Superior temporal gyrus (tissue), 1 donor: ENCODE data around the gene COQ8B.
A peak's percentile ranks its signal among the peaks of the same experiment; 100 is the strongest.

ENCODE experiments used
- DNase-seq: peaks from one replicate; pipeline ENCODE4 v3.0.0-alpha.2; 2016; ENCODE audit errors: extremely low spot score

Gene COQ8B

GRCh38 chr19:40691421-40692211, 25.1 kb downstream of the COQ8B start:
- no peak for DNase-seq

GRCh38 chr19:40690693-40691420, 25.8 kb downstream of the COQ8B start:
- peak; percentile 75 for DNase-seq

GRCh38 chr19:40690050-40690692, 26.5 kb downstream of the COQ8B start, which contains the start of gene NUMBL:
TSS of gene NUMBL (minus strand) at chr19:40690651. CDS start at chr19:40690483, 168 bp downstream.
- DNase-seq, result no peak

GRCh38 chr19:40689339-40690049, 27.2 kb downstream of the COQ8B start:
- no peak for DNase-seq

- no peak for DNase-seq
These were observed 27.7 kb downstream of the COQ8B start for GRCh38 chr19:40688987-40689338.

- no peak for DNase-seq
These were observed 28.4 kb downstream of the COQ8B start for GRCh38 chr19:40688309-40688708.

GRCh38 chr19:40687525-40688016, 29.1 kb downstream of the COQ8B start:
- DNase-seq, result no peak

GRCh38 chr19:40686882-40687524, 29.7 kb downstream of the COQ8B start:
- DNase-seq, result no peak

GRCh38 chr19:40685563-40685962, 31.1 kb downstream of the COQ8B start:
- DNase-seq, result no peak

- DNase-seq, result no peak
These were observed 31.6 kb downstream of the COQ8B start for GRCh38 chr19:40685016-40685526.

- no peak for DNase-seq
These were observed 32.4 kb downstream of the COQ8B start for GRCh38 chr19:40684280-40684679.

- DNase-seq, result no peak
These were observed 33.2 kb downstream of the COQ8B start for GRCh38 chr19:40683437-40683836.

GRCh38 chr19:40682431-40682964, 34.2 kb downstream of the COQ8B start:
- DNase-seq, result no peak

- no peak for DNase-seq
These were observed 35.6 kb downstream of the COQ8B start for GRCh38 chr19:40681039-40681438.

- DNase-seq, result no peak
These were observed 39.5 kb downstream of the COQ8B start for GRCh38 chr19:40677156-40677555.

GRCh38 chr19:40674291-40674690, 42.4 kb downstream of the COQ8B start:
- DNase-seq, result no peak

- no peak for DNase-seq
These were observed 43.3 kb downstream of the COQ8B start for GRCh38 chr19:40673397-40673796.

GRCh38 chr19:40672573-40673299, 44.0 kb downstream of the COQ8B start:
- DNase-seq, result no peak

- DNase-seq, result no peak
These were observed 44.6 kb downstream of the COQ8B start for GRCh38 chr19:40672038-40672437.

- DNase-seq, result no peak
These were observed 45.3 kb downstream of the COQ8B start for GRCh38 chr19:40671404-40671803.
